Adrenal gland (tissue), 12 donors: ENCODE data around the gene ETFA. TPM values are rescaled to one million over a fixed set of nuclear protein-coding genes. Genes with fewer than 3 reads are reported as not detected.

Experiments used
- DNase-seq, 7 donors: peaks; one replicate each; pipeline ENCODE4 v3.0.0-alpha.2; 2019 to 2020
- H3K27ac ChIP-seq, 5 donors: fragments of 200-600 bp; sonication (generic) in 4 of 5; 1 replicate in 3 of 5; 2 replicates in 2 of 5; pipeline versions ENCODE4 v1.5.1 to v1.8.0; 2016 to 2020; ENCODE audit warnings: mild to moderate bottlenecking in 1 of 5
- H3K27me3 ChIP-seq: fragments of 200-600 bp; 2 replicates; pipeline ENCODE4 v1.8.0; 2021
- H3K36me3 ChIP-seq, 2 donors: fragments of 200-600 bp; replicated peaks in 1 of 2; 1 replicate in 1 of 2; 2 replicates in 1 of 2; pipeline versions ENCODE4 v1.5.1 to v1.8.0; 2018 to 2022
- H3K4me1 ChIP-seq, 2 donors: fragments of 200-600 bp; replicated peaks in 1 of 2; 1 replicate in 1 of 2; 2 replicates in 1 of 2; pipeline versions ENCODE4 v1.5.1 to v1.8.0; 2018 to 2021
- H3K4me3 ChIP-seq, 4 donors: fragments of 200-600 bp; sonication (generic) in 3 of 4; one replicate each; pipeline ENCODE4 v1.5.1; 2016 to 2018
- H3K9me3 ChIP-seq, 3 donors: fragments of 200-600 bp; sonication (generic) in 1 of 3; replicated peaks in 1 of 3; 1 replicate in 2 of 3; 2 replicates in 1 of 3; pipeline versions ENCODE4 v1.5.1 to v1.8.0; 2016 to 2021
- POLR2A ChIP-seq, 2 donors: fragments of 450-650 bp; IDR thresholded peaks; one replicate each; pipeline ENCODE4 v1.6.1; 2017; ENCODE audit warnings: antibody characterized with exemption in 2 of 2, mild to moderate bottlenecking in 2 of 2, moderate library complexity in 1 of 2
- WGBS, 4 donors: extraction: QIAGEN DNeasy Blood & Tissue Kit in 2 of 4; methylation state at CpG; one replicate each; pipeline versions ENCODE4 v1.1.5 to v1.1.7; 2013 to 2017; 5-methylcytosine and 5-hydroxymethylcytosine counted together
- intact Hi-C, 2 donors: fragments of 100-400 bp; cut with DNase I; formaldehyde crosslinking; loops; one replicate each; pipeline versions ENCODE4 v1.14.1 to v1.15.0; 2022 to 2023
- polyA plus RNA-seq, 3 donors: library from polyadenylated mRNA; stranded (reverse); fragments of 200-250 nt in 2 of 3; fragments of 350-450 nt in 1 of 3; fragmentation: Illumina TruSeq in 1 of 3; extraction: RNeasy Lipid Tissue Mini Kit (QIAGEN cat#74804) in 1 of 3; gene quantifications; one replicate each; pipeline ENCODE4 v1.2.3, GENCODE V29; 2013 to 2014
- total RNA-seq, 9 donors: library from RNA; depleted of rRNA in 4 of 9; stranded (reverse); fragments of >200 nt in 4 of 9; fragments of 120-200 nt in 1 of 9; fragmentation: NEBNext Ultra II Directional in 1 of 9; extraction: Animal tissue kit (Norgen Biotek cat#: 25700) in 1 of 9; gene quantifications; one replicate each; pipeline versions ENCODE4 v1.1.0 to v1.2.4, GENCODE V29; 2013 to 2023
- TF ChIP-seq, protein P1 (sequence below), 6 experiments: fragments of 450-650 bp in 4 of 6; fragments of 200-600 bp in 2 of 6; sonication (generic) in 1 of 6; IDR thresholded peaks; 1 replicate in 5 of 6; 2 replicates in 1 of 6; pipeline versions ENCODE4 v1.5.1 to v1.8.0; 2016 to 2021; ENCODE audit warnings: antibody characterized with exemption in 6 of 6, mild to moderate bottlenecking in 2 of 6, moderate library complexity in 1 of 6
- donor health status: healthy with polysubstance abuse.
- donor health status: Bipolar disorder and iron deficiency.
- donor health status: DM: yes; HTN: yes; CAD: no.
- donor health status: DM: no; HTN: no; CAD: no.
- donor health status: DM: no; HTN: no; CAD: no.
- donor health status: DM: yes; HTN: yes; CAD: no.

The ETFA gene
- total and polyA plus RNA-seq, 12 donors, result 50.0 to 339 (median 187) TPM

GRCh38 chr15:76345880-76346668 lies 34.8 kb upstream of the ETFA start:
- 6 to 19% (median 9%) methylated on average over 15 to 65 of the region's 65 CpGs for WGBS, 4 donors

GRCh38 chr15:76345583-76345879 lies 34.3 kb upstream of the ETFA start:
- no peaks in the 10 kb centered on the region for H3K9me3 ChIP-seq
- WGBS, 4 donors, result 18 to 25% (median 22%) methylated on average over 7 of the region's 7 CpGs
- peaks cover 74% of the 10 kb centered on the region for H3K27me3 ChIP-seq
- intact Hi-C loops, result no loop called here
- TF ChIP-seq, protein P1, sequence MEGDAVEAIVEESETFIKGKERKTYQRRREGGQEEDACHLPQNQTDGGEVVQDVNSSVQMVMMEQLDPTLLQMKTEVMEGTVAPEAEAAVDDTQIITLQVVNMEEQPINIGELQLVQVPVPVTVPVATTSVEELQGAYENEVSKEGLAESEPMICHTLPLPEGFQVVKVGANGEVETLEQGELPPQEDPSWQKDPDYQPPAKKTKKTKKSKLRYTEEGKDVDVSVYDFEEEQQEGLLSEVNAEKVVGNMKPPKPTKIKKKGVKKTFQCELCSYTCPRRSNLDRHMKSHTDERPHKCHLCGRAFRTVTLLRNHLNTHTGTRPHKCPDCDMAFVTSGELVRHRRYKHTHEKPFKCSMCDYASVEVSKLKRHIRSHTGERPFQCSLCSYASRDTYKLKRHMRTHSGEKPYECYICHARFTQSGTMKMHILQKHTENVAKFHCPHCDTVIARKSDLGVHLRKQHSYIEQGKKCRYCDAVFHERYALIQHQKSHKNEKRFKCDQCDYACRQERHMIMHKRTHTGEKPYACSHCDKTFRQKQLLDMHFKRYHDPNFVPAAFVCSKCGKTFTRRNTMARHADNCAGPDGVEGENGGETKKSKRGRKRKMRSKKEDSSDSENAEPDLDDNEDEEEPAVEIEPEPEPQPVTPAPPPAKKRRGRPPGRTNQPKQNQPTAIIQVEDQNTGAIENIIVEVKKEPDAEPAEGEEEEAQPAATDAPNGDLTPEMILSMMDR (IDR thresholded peaks at IDR 0.05), result no peak
- no peak for TF ChIP-seq POLR2A (IDR thresholded peaks at IDR 0.05)
- no peak for DNase-seq
- H3K4me3 ChIP-seq, result no peak overlapping the region
- no peak overlapping the region for H3K27ac ChIP-seq
- H3K36me3 ChIP-seq, result no peaks in the 10 kb centered on the region
- peaks cover 22 to 41% of the 10 kb centered on the region in 2 donors for H3K4me1 ChIP-seq

More at GRCh38 chr15:76345880-76346668, 34.8 kb upstream of the ETFA start:
- Histone ChIP-seq H3K9me3 (no peaks in the 10 kb centered on the region), H3K4me1 (peaks cover 17 to 36% of the 10 kb centered on the region in 2 donors), H3K27me3 (peaks cover 68% of the 10 kb centered on the region), H3K4me3 (peak overlapping the region in 1 of 4 donors; percentile 48), H3K27ac (no peak overlapping the region), H3K36me3 (no peaks in the 10 kb centered on the region)
- no peak for DNase-seq
- intact Hi-C loops, result no loop called here
- TF ChIP-seq, protein P1 (IDR thresholded peaks at IDR 0.05), result no peak
- no peak for TF ChIP-seq POLR2A (IDR thresholded peaks at IDR 0.05)

- Histone ChIP-seq H3K4me1 (peaks cover 27 to 46% of the 10 kb centered on the region in 2 donors), H3K27me3 (peaks cover 79% of the 10 kb centered on the region), H3K4me3 (no peak overlapping the region), H3K36me3 (no peaks in the 10 kb centered on the region), H3K9me3 (no peaks in the 10 kb centered on the region), H3K27ac (no peak overlapping the region)
- 38 to 48% (median 41%) methylated on average over 3 of the region's 3 CpGs for WGBS, 4 donors
- TF ChIP-seq, protein P1 (IDR thresholded peaks at IDR 0.05), result no peak
- TF ChIP-seq POLR2A (IDR thresholded peaks at IDR 0.05), result no peak
- intact Hi-C loops, result no loop called here
- no peak for DNase-seq
Measured at GRCh38 chr15:76344893-76345582, 33.8 kb upstream of the ETFA start.

GRCh38 chr15:76343313-76343996 lies 32.2 kb upstream of the ETFA start:
- Histone ChIP-seq H3K9me3 (no peaks in the 10 kb centered on the region), H3K4me3 (peak overlapping the region in 1 of 4 donors; percentile 41), H3K27ac (no peak overlapping the region), H3K36me3 (no peaks in the 10 kb centered on the region), H3K4me1 (peaks cover 31 to 52% of the 10 kb centered on the region in 2 donors), H3K27me3 (peaks cover 95% of the 10 kb centered on the region)
- TF ChIP-seq POLR2A (IDR thresholded peaks at IDR 0.05), result no peak
- TF ChIP-seq, protein P1 (IDR thresholded peaks at IDR 0.05), result no peak
- intact Hi-C loops, result no loop called here
- 39 to 51% (median 44%) methylated on average over 16 of the region's 16 CpGs for WGBS, 4 donors
- no peak for DNase-seq
